ENCODE measurements around the gene DNAJA3.

DNA sequence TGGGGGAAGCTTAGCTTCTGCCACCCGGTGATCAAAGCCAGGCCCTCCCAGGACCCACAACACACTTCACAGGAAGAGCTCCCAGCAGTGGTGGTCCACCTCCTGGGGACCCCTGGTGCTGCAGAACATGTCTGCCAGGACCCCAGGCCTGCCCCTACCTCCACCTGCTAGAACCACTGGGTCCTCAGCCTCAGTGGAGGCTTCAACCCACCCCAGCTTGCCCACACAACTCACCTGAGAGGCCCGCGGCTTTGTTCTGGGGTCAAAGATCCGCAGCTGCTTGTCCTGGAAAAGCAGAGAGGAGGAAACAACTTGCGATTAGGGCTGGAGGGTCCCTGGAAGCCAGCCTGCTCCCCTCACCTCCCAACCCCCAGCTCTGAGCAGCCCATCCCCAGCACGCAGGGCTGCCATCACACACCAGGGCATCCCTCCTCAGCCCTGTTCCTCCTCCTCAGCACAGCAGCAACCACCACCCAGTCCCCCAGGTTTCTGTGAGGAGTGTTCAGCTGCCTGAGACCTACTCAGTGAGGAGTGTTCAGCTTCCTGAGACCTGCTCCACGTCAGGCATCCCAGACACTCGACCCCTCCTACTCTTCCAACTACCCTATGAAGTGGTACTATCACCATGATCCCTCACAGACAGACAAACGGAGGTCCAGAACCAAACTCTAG lies 30.5 kb upstream of the DNAJA3 start:
- TF ChIP-seq CTCF (IDR thresholded peaks at IDR 0.05) (no peak), ZFX (IDR thresholded peaks at IDR 0.05; ENCODE audit: borderline replicate concordance) (no peak)
